Kidney (tissue), 14 donors: ENCODE measurements around the gene NGRN. TPM values are rescaled to one million over a fixed set of nuclear protein-coding genes. Genes with fewer than 3 reads are reported as not detected.
A peak's percentile ranks its signal among the peaks of the same experiment; 100 is the strongest.
"Not testable (repeated sequence)": the region's sequence is repeated elsewhere in the genome, so short reads cannot be mapped to it uniquely, and the experiment has no call there.

Experiments
- DNase-seq, 5 donors: peaks; one replicate each; pipeline ENCODE4 v3.0.0-alpha.2; 2013 to 2020
- FAIRE-seq: peaks from 2 replicates; lab custom pipeline; 2012; peaks lifted over from hg19 to GRCh38; lab: Jason Lieb, UNC
- H3K27ac ChIP-seq, 2 donors: one replicate each; pipeline ENCODE4 v1.7.0; 2013; ENCODE audit warnings: low read depth in 2 of 2, low read length in 2 of 2, inconsistent platforms in 1 of 2
- H3K27me3 ChIP-seq: one replicate; pipeline ENCODE4 v1.7.1; 2013; ENCODE audit warnings: low read length, inconsistent platforms; ENCODE audit not compliant: control insufficient read depth, insufficient read depth
- H3K36me3 ChIP-seq, 3 donors: one replicate each; pipeline versions ENCODE4 v1.7.0 to v1.7.1; 2013; ENCODE audit warnings: low read length in 3 of 3, control low read depth in 1 of 3, inconsistent platforms in 1 of 3; ENCODE audit not compliant: insufficient read depth in 3 of 3, control insufficient read depth in 2 of 3
- H3K4me1 ChIP-seq, 3 donors: one replicate each; pipeline versions ENCODE4 v1.7.0 to v1.7.1; 2013; ENCODE audit warnings: low read length in 3 of 3, inconsistent platforms in 1 of 3, low read depth in 1 of 3; ENCODE audit not compliant: control insufficient read depth in 2 of 3, insufficient read depth in 2 of 3
- H3K4me3 ChIP-seq, 3 donors: one replicate each; pipeline versions ENCODE4 v1.7.0 to v1.8.1; 2013; ENCODE audit warnings: low read length in 3 of 3, control low read depth in 1 of 3, inconsistent platforms in 1 of 3
- H3K9ac ChIP-seq, 3 donors: one replicate each; pipeline versions ENCODE4 v1.7.0 to v1.7.1; 2013; ENCODE audit warnings: low read length in 3 of 3, control low read depth in 1 of 3, inconsistent platforms in 1 of 3
- H3K9me3 ChIP-seq, 3 donors: one replicate each; pipeline versions ENCODE4 v1.7.0 to v1.7.1; 2013; ENCODE audit warnings: low read length in 3 of 3, control low read depth in 1 of 3, inconsistent platforms in 1 of 3; ENCODE audit not compliant: control insufficient read depth in 2 of 3, insufficient read depth in 1 of 3
- CTCF ChIP-seq: IDR thresholded peaks from 3 replicates; pipeline ENCODE4 v1.5.1; 2012; ENCODE audit warnings: mild to moderate bottlenecking, moderate library complexity, borderline replicate concordance; ENCODE audit not compliant: insufficient read depth; ENCODE audit errors: extremely low read depth
- intact Hi-C: fragments of 100-400 bp; cut with DNase I; formaldehyde crosslinking; loops from one replicate; pipeline ENCODE4 v1.11.1; 2022
- polyA plus RNA-seq: library from polyadenylated mRNA; stranded (reverse); fragments of 350-450 nt; fragmentation: Illumina TruSeq; extraction: RNeasy Lipid Tissue Mini Kit (QIAGEN cat#74804); gene quantifications from one replicate; pipeline ENCODE4 v1.2.3, GENCODE V29; 2014; ENCODE audit warnings: low read depth, low replicate concordance; ENCODE audit not compliant: insufficient read depth
- total RNA-seq: library from RNA; stranded (reverse); fragmentation: NEBNext Ultra II Directional; extraction: Animal tissue kit (Norgen Biotek cat#: 25700); gene quantifications from one replicate; pipeline ENCODE4 v1.2.1, GENCODE V29; 2021
- donor health status: control.
- donor health status: control.
- donor health status: control.
- donor health status: control.
- donor health status: control.
- donor health status: DM: yes; HTN: yes; CAD: no.
- donor health status: Normal renal cell carcinoma (clear cell type).

The NGRN gene
- total and polyA plus RNA-seq, 2 donors from 2014 or later: 81.9 to 93.8 TPM

GRCh38 chr15:90249203-90249863 is 16.1 kb upstream of the NGRN start, which contains the start of gene TTLL13:
TTLL13 (plus strand) TSS chr15:90249556; CDS start chr15:90250631, 1,075 bp downstream.
- Histone ChIP-seq H3K27me3 (no peaks in the 10 kb centered on the region), H3K9me3 (no peaks in the 10 kb centered on the region), H3K9ac (peak within 1 kb of the TSS in 2 of 3 donors; percentile 30 to 71), H3K4me3 (peak within 1 kb of the TSS; percentile 56 to 78 (median 68)), H3K4me1 (peaks cover 0 to 9% (median 0%) of the 10 kb centered on the region in 3 donors), H3K36me3 (no peaks in the 10 kb centered on the region), H3K27ac (peak within 1 kb of the TSS in 1 of 2 donors; percentile 5)
- intact Hi-C loops: no loop called here
- TF ChIP-seq CTCF: no peak
- FAIRE-seq (no peak), DNase-seq (peak; percentile 94 to 99 (median 97))

- FAIRE-seq (no peak), DNase-seq (peak in 1 of 5 donors; percentile 6)
- H3K9ac ChIP-seq: no peak overlapping the region
- H3K36me3 ChIP-seq: no peaks in the 10 kb centered on the region
- no peak overlapping the region for H3K27ac ChIP-seq
- no peaks in the 10 kb centered on the region for H3K9me3 ChIP-seq
- no peaks in the 10 kb centered on the region for H3K4me1 ChIP-seq
- no peaks in the 10 kb centered on the region for H3K27me3 ChIP-seq
- intact Hi-C loops: no loop called here
- no peak overlapping the region for H3K4me3 ChIP-seq
- no peak for TF ChIP-seq CTCF
These were observed 7.7 kb upstream of the NGRN start for GRCh38 chr15:90257776-90258175.

GRCh38 chr15:90259524-90259923 is 5.9 kb upstream of the NGRN start:
- Histone ChIP-seq H3K4me3 (no peak overlapping the region), H3K27ac (no peak overlapping the region), H3K9me3 (no peaks in the 10 kb centered on the region), H3K4me1 (peaks cover 0 to 5% (median 5%) of the 10 kb centered on the region in 3 donors), H3K36me3 (no peaks in the 10 kb centered on the region), H3K9ac (no peak overlapping the region), H3K27me3 (no peaks in the 10 kb centered on the region)
- no peak for TF ChIP-seq CTCF
- FAIRE-seq (no peak), DNase-seq (no peak)
- intact Hi-C loops: no loop called here

GRCh38 chr15:90260731-90261130 is 4.7 kb upstream of the NGRN start:
- H3K9ac ChIP-seq, H3K9me3 ChIP-seq, H3K36me3 ChIP-seq, H3K27me3 ChIP-seq, intact Hi-C loops, FAIRE-seq, H3K27ac ChIP-seq, H3K4me3 ChIP-seq, DNase-seq: not testable (repeated sequence)
- peaks cover 0 to 11% (median 7%) of the 10 kb centered on the region in 3 donors for H3K4me1 ChIP-seq
